Measurements from ENCODE around the gene KDM4F.

DNA sequence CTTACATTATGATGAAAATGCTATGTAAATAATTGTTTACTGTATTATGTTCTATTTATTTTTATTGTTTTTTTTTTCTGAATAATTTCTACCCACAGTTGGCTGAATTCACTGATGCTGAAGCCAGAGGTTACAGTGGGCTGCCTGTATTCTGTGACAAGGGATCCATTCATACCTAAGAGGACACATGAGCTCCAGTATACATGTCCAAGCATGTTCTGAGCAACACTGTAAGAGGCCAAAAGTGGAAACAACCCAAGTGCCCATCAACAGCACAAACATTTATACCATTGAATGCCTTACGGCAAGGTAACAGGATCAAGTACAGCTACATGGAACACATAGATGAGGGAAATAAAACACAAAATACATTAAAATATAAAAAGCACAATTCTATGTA is 16.1 kb downstream of the KDM4F start:
- TF ChIP-seq NFE2L2 (conservative IDR thresholded peaks at IDR 0.05; ENCODE audit: low read length): no peak
- no peak for TF ChIP-seq RFX5 (IDR thresholded peaks at IDR 0.05)
- no peak for TF ChIP-seq EP300 (IDR thresholded peaks at IDR 0.05)
- TF ChIP-seq EHF (CRISPR knock-in tag; IDR thresholded peaks at IDR 0.05): no peak
- no peak for TF ChIP-seq RAD21 (conservative IDR thresholded peaks at IDR 0.05 in 1 of 2, IDR thresholded peaks at IDR 0.05 in 1 of 2)
- TF ChIP-seq JUNB (IDR thresholded peaks at IDR 0.05): no peak

Data from A549 (cell line).